GM10248 (cell line): Measurements from ENCODE around the gene TOM1L2.
"Not testable (repeated sequence)": the region's sequence is repeated elsewhere in the genome, so short reads cannot be mapped to it uniquely, and the experiment has no call there.

ENCODE experiments used
- CTCF ChIA-PET: fragments of 300-600 bp; sonication (Branson Sonifier 250); formaldehyde crosslinking; extraction: SDS; loops from one replicate; lab custom pipeline; 2021; ENCODE audit warnings: antibody characterized with exemption; lab: Yijun Ruan, JAX
- POLR2A ChIA-PET: fragments of 350-650 bp; sonication (Branson Sonifier 250); formaldehyde crosslinking; extraction: SDS; loops from one replicate; lab custom pipeline; 2020; ENCODE audit warnings: antibody characterized with exemption; lab: Yijun Ruan, JAX
- DNase-seq: peaks from one replicate; pipeline ENCODE4 v3.0.0; 2012; ENCODE audit errors: extremely low spot score
- CTCF ChIP-seq: IDR thresholded peaks from 2 replicates; pipeline ENCODE4 v1.5.1; 2012; ENCODE audit warnings: mild to moderate bottlenecking, low read depth; ENCODE audit errors: extremely low read depth, missing control alignments, control extremely low read depth

The TOM1L2 gene

GRCh38 chr17:17913695-17914332 lies 58.4 kb downstream of the TOM1L2 start:
- TF ChIP-seq CTCF, result no peak
- peak; percentile 58 for DNase-seq
- ChIA-PET CTCF (interaction anchor here (1.3 kb wide), 1 partner anchor 23 kb away, joined by 4 read pairs; no protein-coding TSS in a partner anchor), POLR2A (no interaction called here)

GRCh38 chr17:17912336-17912735 lies 59.9 kb downstream of the TOM1L2 start:
- DNase-seq, CTCF ChIA-PET, POLR2A ChIA-PET: not testable (repeated sequence)

GRCh38 chr17:17911001-17911613 lies 61.1 kb downstream of the TOM1L2 start:
- ChIA-PET CTCF (interaction anchor here (1.8 kb wide), 1 partner anchor 8 kb away, joined by 11 read pairs; no protein-coding TSS in a partner anchor), POLR2A (no interaction called here)
- no peak for TF ChIP-seq CTCF
- DNase-seq, result no peak

GRCh38 chr17:17910060-17910459 lies 62.1 kb downstream of the TOM1L2 start:
- ChIA-PET CTCF (interaction anchor here (0.6 to 1.8 kb wide), 4 partner anchors 9 to 26 kb away, joined by 3 to 11 read pairs (median 4); no protein-coding TSS in a partner anchor), POLR2A (no interaction called here)
- TF ChIP-seq CTCF, result no peak
- no peak for DNase-seq

GRCh38 chr17:17909078-17909477 lies 63.1 kb downstream of the TOM1L2 start:
- no peak for DNase-seq
- ChIA-PET POLR2A (no interaction called here), CTCF (interaction anchor here (1.1 to 2.1 kb wide), 4 partner anchors 10 to 86 kb away, joined by 3 to 11 read pairs (median 4); no protein-coding TSS in a partner anchor)
- TF ChIP-seq CTCF, result no peak

- no peak for TF ChIP-seq CTCF
- ChIA-PET CTCF (interaction anchor here (1.1 to 2.4 kb wide), 4 partner anchors 9 to 16 kb away, joined by 3 to 14 read pairs (median 6); no protein-coding TSS in a partner anchor), POLR2A (no interaction called here)
- no peak for DNase-seq
These were observed 64.7 kb downstream of the TOM1L2 start for GRCh38 chr17:17907469-17907868.

GRCh38 chr17:17906418-17907215 lies 65.6 kb downstream of the TOM1L2 start:
- CTCF ChIA-PET, result interaction anchor here (1.9 to 2.4 kb wide), 2 partner anchors 12 to 16 kb away, joined by 7 to 14 read pairs; no protein-coding TSS in a partner anchor

More at GRCh38 chr17:17906418-17907215, 65.6 kb downstream of the TOM1L2 start:
- POLR2A ChIA-PET, result no interaction called here
- no peak for DNase-seq
- TF ChIP-seq CTCF, result no peak
